ENCODE data around the gene SLC38A11.

GRCh38 chr2:164932377-164932776 lies 22.9 kb downstream of the SLC38A11 start:
- TF ChIP-seq CTCF (IDR thresholded peaks at IDR 0.05) (no peak), POLR2A (IDR thresholded peaks at IDR 0.05) (no peak)
